Activated T-helper 1 cell treated with anti-CD3 and anti-CD28 coated beads, Interleukin-2, amount 50 U/mL, for 16 hours (primary cell): ENCODE measurements around the gene FOXD1.
"Not testable (repeated sequence)": the region's sequence is repeated elsewhere in the genome, so short reads cannot be mapped to it uniquely, and the experiment has no call there.

Experiments used
- DNase-seq, 2 donors: peaks; one replicate each; pipeline ENCODE4 v3.0.0-alpha.2; 2020; ENCODE audit warnings: low read depth in 1 of 2, low spot score in 1 of 2

FOXD1 gene

GRCh38 chr5:73417303-73418034, 31.1 kb downstream of the FOXD1 start:
- DNase-seq: no peak

DNA sequence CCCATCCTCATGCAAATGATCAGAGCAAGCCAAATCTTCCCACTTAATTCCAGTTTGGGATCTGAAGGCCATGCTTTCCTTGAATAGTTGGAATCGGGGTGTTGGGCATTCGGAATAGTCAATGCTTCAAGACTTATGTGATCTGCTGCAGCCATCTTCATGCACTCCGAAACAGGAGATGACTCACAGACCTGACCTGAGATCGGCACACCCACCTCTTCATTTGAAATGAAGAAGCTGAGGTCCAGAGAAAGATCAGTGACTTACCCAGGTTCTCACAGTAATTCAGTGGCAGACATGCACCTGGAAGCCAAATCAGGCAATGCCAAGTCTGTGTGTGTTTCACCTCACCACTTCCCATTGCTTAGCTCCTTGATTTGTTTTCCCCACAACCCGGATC, 33.0 kb downstream of the FOXD1 start:
- no peak for DNase-seq

DNA sequence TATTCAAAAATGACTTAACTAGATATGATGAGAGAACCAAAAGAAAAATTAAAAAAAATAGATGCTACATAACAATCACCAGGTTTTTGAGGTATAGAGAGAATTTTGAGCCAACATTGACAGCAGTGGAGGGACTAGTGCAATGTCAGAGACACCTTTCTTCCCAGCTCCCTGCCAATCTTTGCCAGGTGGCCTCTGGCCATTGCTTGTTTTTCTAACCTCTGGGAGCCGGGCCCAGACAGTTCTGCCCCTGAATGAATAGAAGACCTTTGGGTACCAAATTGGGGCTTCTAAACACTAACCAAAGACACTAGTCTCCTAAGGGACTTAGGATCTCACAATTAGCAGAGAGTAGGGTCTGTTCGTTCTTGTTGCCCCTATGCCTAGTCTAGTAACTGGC, 33.4 kb downstream of the FOXD1 start:
- DNase-seq: no peak

- no peak for DNase-seq
Measured at GRCh38 chr5:73412597-73412988, 36.0 kb downstream of the FOXD1 start.

DNA sequence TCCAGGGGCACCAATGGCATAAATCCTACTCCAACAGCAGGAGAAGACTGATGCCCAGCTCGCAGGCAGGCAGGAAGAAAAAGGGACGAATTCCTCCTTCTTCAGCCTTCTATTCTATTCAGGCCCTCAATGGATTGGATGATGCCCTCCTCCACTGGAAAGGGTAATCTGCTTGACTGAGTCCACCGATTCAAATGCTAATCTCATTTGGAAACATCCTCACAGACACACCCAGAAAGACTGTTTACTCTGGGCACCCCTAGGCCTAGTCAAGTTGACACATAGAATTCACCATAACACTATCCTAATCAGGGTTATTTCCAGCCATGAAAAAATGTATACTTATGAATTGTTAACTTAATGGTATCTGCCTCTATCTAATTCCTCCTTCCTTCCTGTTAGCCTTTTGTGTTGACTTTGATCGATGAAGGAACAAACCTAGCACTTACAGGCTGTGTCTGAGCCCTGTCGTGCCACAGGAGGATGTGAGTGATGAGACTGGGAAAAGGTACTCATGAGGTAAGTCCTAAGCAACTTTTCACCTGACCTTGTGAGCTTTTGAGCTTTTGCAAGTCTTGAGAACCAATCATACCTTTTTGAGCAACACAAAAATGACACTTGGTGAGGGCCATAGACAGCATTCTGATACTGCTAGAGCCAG, 36.5 kb downstream of the FOXD1 start:
- no peak for DNase-seq

- not testable (repeated sequence) for DNase-seq
Measured at GRCh38 chr5:73409927-73410326, 38.6 kb downstream of the FOXD1 start.

DNA sequence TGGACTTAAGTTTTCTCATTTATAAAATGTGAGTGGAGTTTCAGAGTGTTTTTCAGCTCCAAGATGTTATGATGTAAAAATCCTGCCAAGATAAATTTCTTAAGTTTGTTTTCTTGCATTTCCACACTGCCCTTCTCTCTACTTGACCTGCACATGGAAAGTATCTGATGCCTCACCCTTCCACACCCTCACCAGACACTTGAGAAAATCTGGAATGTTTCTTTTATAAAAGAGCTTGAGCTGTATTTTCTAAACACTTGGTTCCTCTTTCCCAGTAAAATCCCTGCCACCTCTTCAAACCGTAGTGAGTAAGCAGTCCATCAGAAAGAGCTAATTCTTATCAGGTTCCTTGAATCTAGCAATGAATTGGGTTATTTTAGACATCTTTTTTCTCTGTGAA, 42.9 kb downstream of the FOXD1 start:
- DNase-seq: no peak

GRCh38 chr5:73399775-73400174, 48.8 kb downstream of the FOXD1 start:
- DNase-seq: no peak
